MCF 10A (cell line): ENCODE data around the gene ZFX. TPM values are rescaled to one million over a fixed set of nuclear protein-coding genes. Genes with fewer than 3 reads are reported as not detected.
A peak's percentile ranks its signal among the peaks of the same experiment; 100 is the strongest.

ENCODE experiments used
- BruUV-seq: library from RNA; stranded (reverse); fragments of 400-500 nt; replicated peaks from 2 replicates; lab custom pipeline; 2021; lab: Mats Ljungman, UMichigan
- CTCF ChIA-PET: fragments of 300-600 bp; sonication (Branson Sonifier 250); formaldehyde crosslinking; extraction: SDS; loops from one replicate; lab custom pipeline; 2021; ENCODE audit warnings: antibody characterized with exemption, inconsistent platforms; lab: Yijun Ruan, JAX
- POLR2A ChIA-PET: fragments of 300-600, 350-650 bp; sonication (Branson Sonifier 250); formaldehyde crosslinking; extraction: SDS; loops from one replicate; lab custom pipeline; 2020; ENCODE audit warnings: antibody characterized with exemption, inconsistent platforms; lab: Yijun Ruan, JAX
- DNase-seq: peaks from one replicate; pipeline ENCODE4 v3.0.0-alpha.2; 2018; ENCODE audit not compliant: unreplicated experiment
- H3K27ac Mint-ChIP-seq: one replicate; pipeline ENCODE4 v1.8.0; 2022; ENCODE audit warnings: mild to moderate bottlenecking, low read depth, mixed read lengths; ENCODE audit not compliant: unreplicated experiment
- H3K27me3 Mint-ChIP-seq: one replicate; pipeline ENCODE4 v1.8.0; 2022; ENCODE audit warnings: mixed read lengths; ENCODE audit not compliant: insufficient read depth, unreplicated experiment
- H3K36me3 Mint-ChIP-seq: one replicate; pipeline ENCODE4 v1.8.0; 2022; ENCODE audit warnings: mild to moderate bottlenecking, moderate library complexity, mixed read lengths; ENCODE audit not compliant: insufficient read depth, unreplicated experiment
- H3K4me1 Mint-ChIP-seq: one replicate; pipeline ENCODE4 v1.8.0; 2022; ENCODE audit warnings: mixed read lengths; ENCODE audit not compliant: insufficient read depth, unreplicated experiment
- H3K4me3 Mint-ChIP-seq: one replicate; pipeline ENCODE4 v1.8.0; 2022; ENCODE audit warnings: mild to moderate bottlenecking, moderate library complexity, mixed read lengths; ENCODE audit not compliant: unreplicated experiment
- H3K9me3 Mint-ChIP-seq: one replicate; pipeline ENCODE4 v1.8.0; 2022; ENCODE audit warnings: mixed read lengths; ENCODE audit not compliant: unreplicated experiment
- intact Hi-C: fragments of 100-400 bp; cut with micrococcal nuclease; formaldehyde crosslinking; loops from 2 replicates; pipeline ENCODE4 v1.14.1; 2022
- total RNA-seq: library from RNA; stranded (reverse); gene quantifications from 2 replicates; pipeline ENCODE4 v1.2.3, GENCODE V29; 2022
- TF ChIP-seq, protein P1 (sequence below): fragments of 200-600 bp; IDR thresholded peaks from one replicate; pipeline ENCODE4 v1.8.0; 2022; ENCODE audit warnings: antibody characterized with exemption, mild to moderate bottlenecking; ENCODE audit not compliant: unreplicated experiment

The ZFX gene
- total RNA-seq, 1 experiment from 2014 or later = 72.3 TPM

DNA sequence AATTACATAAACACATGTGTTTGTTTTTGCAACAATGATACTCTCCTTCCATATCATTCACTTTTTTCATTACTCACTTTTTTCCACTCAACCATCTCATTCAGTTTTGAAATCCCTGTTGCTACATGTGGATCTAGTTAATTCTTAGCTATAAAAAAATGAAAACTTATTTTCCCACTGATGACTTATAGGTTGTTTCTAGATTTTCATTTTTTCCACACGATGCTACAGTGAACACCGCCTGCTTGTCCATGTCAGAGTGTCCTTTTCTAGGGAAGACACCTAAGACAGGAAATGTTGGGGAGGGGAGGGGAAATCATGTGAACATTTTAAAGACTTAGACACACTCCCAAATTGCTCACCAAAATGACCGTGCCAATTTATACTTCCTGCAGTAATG is 94.2 kb downstream of the ZFX start:
- H3K9me3 Mint-ChIP-seq = no peaks in the 10 kb centered on the region
- H3K36me3 Mint-ChIP-seq = no peaks in the 10 kb centered on the region
- peaks cover 12% of the 10 kb centered on the region for H3K27me3 Mint-ChIP-seq
- TF ChIP-seq, protein P1, sequence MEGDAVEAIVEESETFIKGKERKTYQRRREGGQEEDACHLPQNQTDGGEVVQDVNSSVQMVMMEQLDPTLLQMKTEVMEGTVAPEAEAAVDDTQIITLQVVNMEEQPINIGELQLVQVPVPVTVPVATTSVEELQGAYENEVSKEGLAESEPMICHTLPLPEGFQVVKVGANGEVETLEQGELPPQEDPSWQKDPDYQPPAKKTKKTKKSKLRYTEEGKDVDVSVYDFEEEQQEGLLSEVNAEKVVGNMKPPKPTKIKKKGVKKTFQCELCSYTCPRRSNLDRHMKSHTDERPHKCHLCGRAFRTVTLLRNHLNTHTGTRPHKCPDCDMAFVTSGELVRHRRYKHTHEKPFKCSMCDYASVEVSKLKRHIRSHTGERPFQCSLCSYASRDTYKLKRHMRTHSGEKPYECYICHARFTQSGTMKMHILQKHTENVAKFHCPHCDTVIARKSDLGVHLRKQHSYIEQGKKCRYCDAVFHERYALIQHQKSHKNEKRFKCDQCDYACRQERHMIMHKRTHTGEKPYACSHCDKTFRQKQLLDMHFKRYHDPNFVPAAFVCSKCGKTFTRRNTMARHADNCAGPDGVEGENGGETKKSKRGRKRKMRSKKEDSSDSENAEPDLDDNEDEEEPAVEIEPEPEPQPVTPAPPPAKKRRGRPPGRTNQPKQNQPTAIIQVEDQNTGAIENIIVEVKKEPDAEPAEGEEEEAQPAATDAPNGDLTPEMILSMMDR = no peak
- CTCF ChIA-PET = interaction anchor here (0.7 to 1.8 kb wide), 3 partner anchors 86 to 346 kb away, joined by 3 to 7 read pairs (median 5); no protein-coding TSS in a partner anchor
- POLR2A ChIA-PET = interaction anchor here (0.7 to 1.6 kb wide), 5 partner anchors 8 to 187 kb away, joined by 3 to 5 read pairs (median 3); no protein-coding TSS in a partner anchor
- intact Hi-C loops = loop anchor here (2.0 to 5.0 kb wide), 2 partner anchors 91 to 335 kb away; partner anchors contain the start of gene CXorf58
- BruUV-seq = no TSS peak
- peak; percentile 33 for DNase-seq
- H3K4me1 Mint-ChIP-seq = peaks cover 20% of the 10 kb centered on the region
- no peak overlapping the region for H3K27ac Mint-ChIP-seq
- no peak overlapping the region for H3K4me3 Mint-ChIP-seq

DNA sequence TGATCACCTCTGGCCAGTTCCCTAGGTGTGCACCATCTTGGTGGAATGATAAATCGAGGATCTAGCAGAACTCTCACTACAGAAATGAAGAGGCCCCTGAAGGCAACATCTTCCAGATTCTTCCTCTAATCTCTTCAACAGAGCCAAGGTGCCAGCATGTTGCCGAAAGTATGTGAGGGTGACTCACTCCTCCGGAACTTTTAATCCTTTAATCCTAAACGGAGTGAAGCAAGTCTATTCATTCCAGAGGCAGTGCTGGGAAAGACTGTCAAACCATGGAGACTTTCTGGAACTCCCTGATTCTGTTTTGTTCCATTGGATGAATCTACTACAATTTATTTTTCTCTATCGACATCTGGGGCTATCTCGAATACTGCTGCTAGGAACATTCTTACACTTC is 95.7 kb downstream of the ZFX start:
- no TSS peak for BruUV-seq
- no peaks in the 10 kb centered on the region for H3K9me3 Mint-ChIP-seq
- peaks cover 20% of the 10 kb centered on the region for H3K4me1 Mint-ChIP-seq
- H3K36me3 Mint-ChIP-seq = no peaks in the 10 kb centered on the region
- intact Hi-C loops = no loop called here
- ChIA-PET POLR2A (interaction anchor here (0.6 kb wide), 1 partner anchor 12 kb away, joined by 3 read pairs; no protein-coding TSS in a partner anchor), CTCF (no interaction called here)
- H3K27me3 Mint-ChIP-seq = peaks cover 14% of the 10 kb centered on the region
- H3K4me3 Mint-ChIP-seq = no peak overlapping the region
- no peak overlapping the region for H3K27ac Mint-ChIP-seq
- TF ChIP-seq, protein P1 = no peak
- DNase-seq = peak; percentile 90

DNA sequence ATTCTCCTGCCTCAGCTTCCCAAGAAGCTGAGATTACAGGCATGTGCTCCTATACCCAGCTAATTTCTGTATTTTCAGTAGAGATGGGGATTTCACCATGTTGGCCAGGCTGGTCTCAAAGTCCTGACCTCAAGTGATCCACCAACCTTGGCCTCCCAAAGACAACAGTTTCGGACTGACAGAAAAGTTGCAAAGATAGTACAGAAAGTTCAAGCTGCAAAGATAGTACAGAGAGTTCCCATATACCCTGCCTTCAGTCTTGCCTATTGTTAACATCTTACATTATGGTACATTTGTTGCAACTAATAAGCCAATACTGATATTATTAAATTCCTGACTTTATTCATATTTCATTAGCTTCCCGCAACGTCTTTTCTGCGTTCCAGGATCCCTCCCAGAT is 98.5 kb downstream of the ZFX start:
- no TSS peak for BruUV-seq
- Mint-ChIP-seq H3K36me3 (no peaks in the 10 kb centered on the region), H3K27me3 (peaks cover 38% of the 10 kb centered on the region), H3K4me3 (no peak overlapping the region), H3K27ac (no peak overlapping the region), H3K9me3 (no peaks in the 10 kb centered on the region), H3K4me1 (peaks cover 20% of the 10 kb centered on the region)
- CTCF ChIA-PET = interaction anchor here (0.7 to 3.9 kb wide), 3 partner anchors 11 to 514 kb away, joined by 3 to 32 read pairs (median 4); no protein-coding TSS in a partner anchor
- no peak for DNase-seq
- POLR2A ChIA-PET = no interaction called here
- intact Hi-C loops = no loop called here
- TF ChIP-seq, protein P1 = no peak

DNA sequence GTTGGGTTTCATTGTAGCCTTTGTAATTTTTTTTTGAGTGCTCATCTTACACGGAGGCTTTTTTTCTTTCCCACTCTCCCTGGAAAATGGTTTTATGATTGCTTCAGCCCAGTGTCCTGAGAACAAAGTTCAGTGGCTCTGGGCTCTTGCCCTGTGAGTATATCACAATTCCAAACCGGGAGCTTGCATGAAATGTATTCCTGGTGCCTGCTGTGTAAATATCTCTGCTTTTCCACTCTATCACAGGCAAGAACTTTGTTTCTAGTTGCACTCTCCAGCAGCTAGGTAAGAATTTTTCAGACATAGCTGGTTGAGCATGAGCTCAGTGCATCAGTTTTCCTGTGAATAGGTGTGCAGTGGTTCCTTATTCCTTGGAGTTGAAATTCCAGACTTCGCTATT is 103.5 kb downstream of the ZFX start:
- no peak for DNase-seq
- H3K4me3 Mint-ChIP-seq = no peak overlapping the region
- no peaks in the 10 kb centered on the region for H3K9me3 Mint-ChIP-seq
- H3K36me3 Mint-ChIP-seq = no peaks in the 10 kb centered on the region
- BruUV-seq = no TSS peak
- intact Hi-C loops = loop anchor here (10.0 kb wide), 1 partner anchor 492 kb away; no protein-coding TSS in a partner anchor
- ChIA-PET POLR2A (no interaction called here), CTCF (interaction anchor here (1.7 kb wide), 1 partner anchor 10 kb away, joined by 7 read pairs; no protein-coding TSS in a partner anchor)
- H3K27ac Mint-ChIP-seq = no peak overlapping the region
- H3K27me3 Mint-ChIP-seq = peaks cover 76% of the 10 kb centered on the region
- TF ChIP-seq, protein P1 = no peak
- no peaks in the 10 kb centered on the region for H3K4me1 Mint-ChIP-seq
